Sigmoid colon (tissue), 7 donors: ENCODE measurements around the gene MRGPRX2. TPM values are rescaled to one million over a fixed set of nuclear protein-coding genes. Genes with fewer than 3 reads are reported as not detected.

Experiments used
- DNase-seq: peaks from one replicate; pipeline ENCODE4 v3.0.0-alpha.2; 2019
- H3K27ac ChIP-seq, 4 donors: fragments of 200-600 bp; sonication (generic); one replicate each; pipeline ENCODE4 v1.5.1; 2016 to 2019; ENCODE audit warnings: mild to moderate bottlenecking in 1 of 4
- H3K27me3 ChIP-seq, 3 donors: fragments of 200-600 bp; sonication (generic); one replicate each; pipeline ENCODE4 v1.5.1; 2019; ENCODE audit warnings: mild to moderate bottlenecking in 1 of 3
- H3K36me3 ChIP-seq, 4 donors: fragments of 200-600 bp; sonication (generic); one replicate each; pipeline ENCODE4 v1.5.1; 2016 to 2019
- H3K4me1 ChIP-seq, 4 donors: fragments of 200-600 bp; sonication (generic); one replicate each; pipeline ENCODE4 v1.5.1; 2017 to 2019
- H3K4me3 ChIP-seq, 4 donors: fragments of 200-600 bp; sonication (generic); one replicate each; pipeline ENCODE4 v1.5.1; 2017 to 2019; ENCODE audit warnings: mild to moderate bottlenecking in 2 of 4, moderate library complexity in 1 of 4
- H3K9me3 ChIP-seq, 4 donors: fragments of 200-600 bp in 3 of 4; sonication (generic) in 3 of 4; one replicate each; pipeline versions ENCODE4 v1.5.1 to v1.6.1; 2013 to 2019
- EP300 ChIP-seq, 4 donors: sonication (generic); formaldehyde crosslinking; IDR thresholded peaks; one replicate each; pipeline ENCODE4 v1.6.1; 2017; ENCODE audit warnings: antibody characterized with exemption in 4 of 4
- POLR2A ChIP-seq, 2 donors: fragments of 450-650 bp; IDR thresholded peaks; one replicate each; pipeline ENCODE4 v1.6.1; 2016; ENCODE audit warnings: antibody characterized with exemption in 2 of 2, mild to moderate bottlenecking in 2 of 2, moderate library complexity in 2 of 2
- POLR2AphosphoS5 ChIP-seq, 4 donors: sonication (generic); formaldehyde crosslinking; IDR thresholded peaks; one replicate each; pipeline ENCODE4 v1.6.1; 2017; ENCODE audit warnings: antibody characterized with exemption in 4 of 4
- WGBS, 2 donors: extraction: QIAGEN DNeasy Blood & Tissue Kit; methylation state at CpG; one replicate each; pipeline ENCODE4 v1.1.7; 2013; 5-methylcytosine and 5-hydroxymethylcytosine counted together
- intact Hi-C: fragments of 100-400 bp; cut with DNase I; formaldehyde crosslinking; loops from one replicate; pipeline ENCODE4 v1.15.1; 2023
- polyA plus RNA-seq, 3 donors: library from polyadenylated mRNA; stranded (reverse); fragments of 200-250 nt; gene quantifications; one replicate each; pipeline ENCODE4 v1.2.3, GENCODE V29; 2013
- total RNA-seq, 4 donors: library from RNA; depleted of rRNA; stranded (reverse); fragments of >200 nt; gene quantifications; one replicate each; pipeline ENCODE4 v1.1.0, GENCODE V29; 2016
- TF ChIP-seq, protein P1 (sequence below), 4 experiments: fragments of 450-650 bp in 3 of 4; fragments of 200-600 bp in 1 of 4; IDR thresholded peaks; one replicate each; pipeline ENCODE4 v1.5.1; 2016 to 2019; ENCODE audit warnings: antibody characterized with exemption in 4 of 4, mild to moderate bottlenecking in 3 of 4, moderate library complexity in 2 of 4
- donor health status: healthy with polysubstance abuse.
- donor health status: Bipolar disorder and iron deficiency.
- donor health status: healthy.

The MRGPRX2 gene
- total and polyA plus RNA-seq, 7 donors = not detected

DNA sequence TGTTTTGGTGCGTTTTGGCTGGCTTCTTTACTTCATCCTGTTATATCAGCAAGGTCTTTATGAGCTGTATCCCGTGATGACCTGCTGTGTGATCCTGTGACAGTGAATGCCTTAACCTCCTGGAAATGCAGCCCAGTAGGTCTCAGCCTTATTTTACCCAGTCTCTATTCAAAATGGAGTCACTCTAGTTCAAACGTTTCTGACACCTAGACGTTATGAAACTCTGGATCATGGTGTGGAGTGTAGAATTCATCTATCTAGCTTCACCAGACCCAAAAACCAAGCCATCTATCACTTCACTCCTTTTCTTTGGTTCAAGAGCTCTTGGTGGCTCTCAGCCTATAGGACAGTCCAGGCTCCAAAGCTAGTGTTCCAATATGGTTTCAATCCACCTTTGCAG lies 28.3 kb upstream of the MRGPRX2 start:
- Histone ChIP-seq H3K36me3 (no peaks in the 10 kb centered on the region), H3K4me3 (no peak overlapping the region), H3K9me3 (no peaks in the 10 kb centered on the region), H3K4me1 (no peaks in the 10 kb centered on the region), H3K27me3 (no peaks in the 10 kb centered on the region), H3K27ac (no peak overlapping the region)
- intact Hi-C loops = no loop called here
- no peak for DNase-seq
- TF ChIP-seq EP300 (IDR thresholded peaks at IDR 0.05) = no peak
- WGBS, 2 donors = 77 to 86% methylated on average over 4 of the region's 4 CpGs

DNA sequence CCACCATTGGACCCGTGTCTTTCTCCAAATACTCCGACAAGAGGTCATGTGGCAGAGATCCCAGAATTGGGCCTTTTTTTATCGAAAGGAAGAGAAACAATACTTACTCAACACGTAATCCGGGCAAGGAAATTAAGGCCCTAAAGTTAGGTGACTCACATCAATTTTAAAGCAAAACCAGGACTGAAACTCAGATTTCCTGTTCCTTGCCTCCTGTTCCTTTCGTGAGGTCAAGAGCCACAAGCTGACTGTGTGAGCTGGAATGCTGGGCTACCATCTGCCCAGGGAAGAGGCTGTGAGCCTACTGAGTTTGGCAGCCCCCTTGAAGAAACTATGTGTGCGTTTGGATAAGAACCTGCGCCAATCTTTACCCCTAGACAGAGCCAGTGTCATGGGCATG lies 27.1 kb upstream of the MRGPRX2 start:
- 85 to 87% methylated on average over 8 of the region's 8 CpGs for WGBS, 2 donors
- DNase-seq = no peak

DNA sequence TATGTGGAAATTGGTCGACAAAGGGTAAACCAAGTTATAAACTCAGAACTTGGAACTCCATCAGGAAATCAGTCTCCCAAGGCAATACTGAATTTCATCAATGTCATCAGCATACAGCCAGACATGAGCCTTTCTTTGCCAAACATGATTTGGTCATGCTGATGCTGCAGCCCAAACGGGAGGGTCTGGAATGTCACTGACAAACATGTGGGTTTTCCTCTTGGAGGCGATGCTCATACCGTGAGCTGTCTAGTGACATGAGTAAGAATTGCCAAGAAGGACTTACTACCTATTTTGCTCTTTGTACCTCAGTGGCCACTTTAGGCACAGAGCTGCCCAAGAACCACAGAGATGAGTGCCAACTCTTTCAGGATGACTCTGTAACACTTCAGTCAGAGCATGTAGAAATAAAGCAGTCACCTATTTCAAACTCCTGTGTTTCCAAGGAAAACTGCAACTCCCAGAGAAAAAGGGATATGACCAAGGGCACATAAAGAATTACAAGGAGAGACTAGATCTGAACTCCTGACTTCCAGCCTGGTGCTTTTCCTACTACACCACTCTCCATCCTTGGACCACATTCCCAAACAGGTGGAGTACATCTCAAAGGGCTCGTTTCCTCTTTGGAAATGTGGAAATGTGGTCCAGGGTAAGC lies 24.3 kb upstream of the MRGPRX2 start:
- H3K9me3 ChIP-seq = no peaks in the 10 kb centered on the region
- intact Hi-C loops = no loop called here

More for the DNA sequence above, 27.1 kb upstream of the MRGPRX2 start:
- no peak for TF ChIP-seq POLR2A (IDR thresholded peaks at IDR 0.05)
- Histone ChIP-seq H3K36me3 (no peaks in the 10 kb centered on the region), H3K9me3 (no peaks in the 10 kb centered on the region), H3K27me3 (no peaks in the 10 kb centered on the region), H3K4me3 (no peak overlapping the region), H3K4me1 (no peaks in the 10 kb centered on the region), H3K27ac (no peak overlapping the region)
- intact Hi-C loops = no loop called here

DNA sequence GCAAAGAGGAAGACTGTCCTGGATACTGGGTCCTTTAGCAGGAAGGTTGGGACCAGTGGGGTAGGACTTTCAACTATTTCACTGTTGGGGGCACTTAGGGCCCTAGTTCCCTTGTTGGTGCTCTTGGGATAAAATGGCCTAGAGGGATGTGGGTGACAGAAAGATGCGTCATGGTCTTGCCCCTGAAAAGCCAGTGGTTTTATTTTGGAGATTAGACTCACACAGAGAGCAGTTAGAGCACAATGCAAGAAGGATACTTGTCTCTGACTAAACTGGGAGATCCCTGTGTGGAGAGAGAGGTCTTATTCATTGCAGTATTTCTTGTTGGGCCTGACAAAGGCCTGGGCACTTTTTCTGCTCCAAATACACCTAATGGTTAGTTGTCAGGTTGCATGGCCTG lies 22.6 kb upstream of the MRGPRX2 start:
- no peaks in the 10 kb centered on the region for H3K36me3 ChIP-seq
- intact Hi-C loops = no loop called here
- H3K27ac ChIP-seq = no peak overlapping the region
- no peaks in the 10 kb centered on the region for H3K9me3 ChIP-seq
- TF ChIP-seq POLR2AphosphoS5 (IDR thresholded peaks at IDR 0.05) = no peak
- no peak for TF ChIP-seq EP300 (IDR thresholded peaks at IDR 0.05)
- TF ChIP-seq POLR2A (IDR thresholded peaks at IDR 0.05) = no peak
- TF ChIP-seq, protein P1, sequence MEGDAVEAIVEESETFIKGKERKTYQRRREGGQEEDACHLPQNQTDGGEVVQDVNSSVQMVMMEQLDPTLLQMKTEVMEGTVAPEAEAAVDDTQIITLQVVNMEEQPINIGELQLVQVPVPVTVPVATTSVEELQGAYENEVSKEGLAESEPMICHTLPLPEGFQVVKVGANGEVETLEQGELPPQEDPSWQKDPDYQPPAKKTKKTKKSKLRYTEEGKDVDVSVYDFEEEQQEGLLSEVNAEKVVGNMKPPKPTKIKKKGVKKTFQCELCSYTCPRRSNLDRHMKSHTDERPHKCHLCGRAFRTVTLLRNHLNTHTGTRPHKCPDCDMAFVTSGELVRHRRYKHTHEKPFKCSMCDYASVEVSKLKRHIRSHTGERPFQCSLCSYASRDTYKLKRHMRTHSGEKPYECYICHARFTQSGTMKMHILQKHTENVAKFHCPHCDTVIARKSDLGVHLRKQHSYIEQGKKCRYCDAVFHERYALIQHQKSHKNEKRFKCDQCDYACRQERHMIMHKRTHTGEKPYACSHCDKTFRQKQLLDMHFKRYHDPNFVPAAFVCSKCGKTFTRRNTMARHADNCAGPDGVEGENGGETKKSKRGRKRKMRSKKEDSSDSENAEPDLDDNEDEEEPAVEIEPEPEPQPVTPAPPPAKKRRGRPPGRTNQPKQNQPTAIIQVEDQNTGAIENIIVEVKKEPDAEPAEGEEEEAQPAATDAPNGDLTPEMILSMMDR (IDR thresholded peaks at IDR 0.05) = no peak
- no peak for DNase-seq
- no peak overlapping the region for H3K4me3 ChIP-seq
- H3K27me3 ChIP-seq = no peaks in the 10 kb centered on the region
- WGBS, 2 donors = 92 to 98% methylated on average over 1 of the region's 1 CpG
- peaks cover 0 to 9% (median 9%) of the 10 kb centered on the region in 4 donors for H3K4me1 ChIP-seq

More for the DNA sequence above, 24.3 kb upstream of the MRGPRX2 start:
- no peak for TF ChIP-seq POLR2A (IDR thresholded peaks at IDR 0.05)
- TF ChIP-seq EP300 (IDR thresholded peaks at IDR 0.05) = no peak
- TF ChIP-seq POLR2AphosphoS5 (IDR thresholded peaks at IDR 0.05) = no peak
- TF ChIP-seq, protein P1 (IDR thresholded peaks at IDR 0.05) = no peak
- H3K27me3 ChIP-seq = no peaks in the 10 kb centered on the region
- DNase-seq = no peak
- H3K36me3 ChIP-seq = no peaks in the 10 kb centered on the region
- WGBS, 2 donors = 77 to 87% methylated on average over 5 of the region's 5 CpGs
- H3K4me1 ChIP-seq = peaks cover 0 to 3% (median 2%) of the 10 kb centered on the region in 4 donors
- H3K27ac ChIP-seq = no peak overlapping the region
- no peak overlapping the region for H3K4me3 ChIP-seq

DNA sequence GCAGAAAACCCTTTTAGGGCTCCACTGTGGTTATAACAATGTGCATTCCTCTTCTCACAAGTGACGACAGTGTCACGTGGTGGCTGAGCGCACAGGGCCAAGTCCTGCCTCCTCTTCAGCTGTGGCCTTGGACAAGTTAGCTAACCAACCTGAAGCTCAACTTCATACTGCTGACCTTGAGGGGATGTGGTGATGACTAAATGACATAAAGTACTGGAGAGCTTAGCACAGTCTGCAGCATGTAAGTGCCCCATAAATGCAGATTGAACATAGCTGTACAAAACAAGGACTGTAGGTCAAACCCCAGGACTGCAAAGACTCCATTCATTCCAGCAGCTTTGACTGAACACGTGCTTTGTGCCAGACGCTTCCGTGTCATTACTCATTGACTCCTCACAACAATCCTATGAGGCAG lies 20.1 kb upstream of the MRGPRX2 start:
- no peaks in the 10 kb centered on the region for H3K36me3 ChIP-seq
- intact Hi-C loops = no loop called here
- TF ChIP-seq POLR2AphosphoS5 (IDR thresholded peaks at IDR 0.05) = no peak
- TF ChIP-seq, protein P1 (IDR thresholded peaks at IDR 0.05) = no peak
- TF ChIP-seq EP300 (IDR thresholded peaks at IDR 0.05) = no peak
- TF ChIP-seq POLR2A (IDR thresholded peaks at IDR 0.05) = no peak
- no peaks in the 10 kb centered on the region for H3K9me3 ChIP-seq
- no peak overlapping the region for H3K4me3 ChIP-seq
- WGBS, 2 donors = 79 to 86% methylated on average over 6 of the region's 6 CpGs
- no peak for DNase-seq
- no peaks in the 10 kb centered on the region for H3K27me3 ChIP-seq
- peaks cover 0 to 9% (median 9%) of the 10 kb centered on the region in 4 donors for H3K4me1 ChIP-seq
- H3K27ac ChIP-seq = no peak overlapping the region
